ENCODE measurements around the gene TCF12.

The TCF12 gene

GRCh38 chr15:56992725-56993124 is 74.3 kb downstream of the TCF12 start:
- no peaks in the 10 kb centered on the region for H3K9me2 ChIP-seq (ENCODE audit: low read depth, low read length)
- H3K4me1 ChIP-seq (ENCODE audit: insufficient read depth, low read length, severe bottlenecking), result peaks cover 19% of the 10 kb centered on the region
- H3K9me3 ChIP-seq (ENCODE audit: low read length), result 0 out of 2 replicates have a peak, but pooled peaks cover 6% of the 10 kb centered on the region
- no peak overlapping the region for H2AFZ ChIP-seq (ENCODE audit: low read length)
- H3K4me3 ChIP-seq (ENCODE audit: low read depth, low read length, poor library complexity, severe bottlenecking), result no peak overlapping the region
- H3F3A ChIP-seq (ENCODE audit: insufficient read depth, low read length), result no peaks in the 10 kb centered on the region
- no peaks in the 10 kb centered on the region for H4K20me1 ChIP-seq (ENCODE audit: insufficient read depth, low read length)
- peaks cover 39% of the 10 kb centered on the region for H3K36me3 ChIP-seq (ENCODE audit: insufficient read depth, low read length)
- no peak overlapping the region for H3K27ac ChIP-seq (ENCODE audit: low read depth, low read length, poor library complexity, severe bottlenecking)
- H3K79me2 ChIP-seq (ENCODE audit: insufficient read depth, low read length), result peaks cover 69% of the 10 kb centered on the region
- H3K9ac ChIP-seq (ENCODE audit: low read length), result no peak overlapping the region
- no peak for TF ChIP-seq EZH2 (IDR thresholded peaks at IDR 0.05; ENCODE audit: borderline replicate concordance, low read length)
- TF ChIP-seq, protein P1, sequence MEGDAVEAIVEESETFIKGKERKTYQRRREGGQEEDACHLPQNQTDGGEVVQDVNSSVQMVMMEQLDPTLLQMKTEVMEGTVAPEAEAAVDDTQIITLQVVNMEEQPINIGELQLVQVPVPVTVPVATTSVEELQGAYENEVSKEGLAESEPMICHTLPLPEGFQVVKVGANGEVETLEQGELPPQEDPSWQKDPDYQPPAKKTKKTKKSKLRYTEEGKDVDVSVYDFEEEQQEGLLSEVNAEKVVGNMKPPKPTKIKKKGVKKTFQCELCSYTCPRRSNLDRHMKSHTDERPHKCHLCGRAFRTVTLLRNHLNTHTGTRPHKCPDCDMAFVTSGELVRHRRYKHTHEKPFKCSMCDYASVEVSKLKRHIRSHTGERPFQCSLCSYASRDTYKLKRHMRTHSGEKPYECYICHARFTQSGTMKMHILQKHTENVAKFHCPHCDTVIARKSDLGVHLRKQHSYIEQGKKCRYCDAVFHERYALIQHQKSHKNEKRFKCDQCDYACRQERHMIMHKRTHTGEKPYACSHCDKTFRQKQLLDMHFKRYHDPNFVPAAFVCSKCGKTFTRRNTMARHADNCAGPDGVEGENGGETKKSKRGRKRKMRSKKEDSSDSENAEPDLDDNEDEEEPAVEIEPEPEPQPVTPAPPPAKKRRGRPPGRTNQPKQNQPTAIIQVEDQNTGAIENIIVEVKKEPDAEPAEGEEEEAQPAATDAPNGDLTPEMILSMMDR (IDR thresholded peaks at IDR 0.05; ENCODE audit: low read length), result no peak
- no peaks in the 10 kb centered on the region for H3K27me3 ChIP-seq (ENCODE audit: insufficient read depth, low read length)
- no peak overlapping the region for H3K4me2 ChIP-seq (ENCODE audit: low read length)

DNA sequence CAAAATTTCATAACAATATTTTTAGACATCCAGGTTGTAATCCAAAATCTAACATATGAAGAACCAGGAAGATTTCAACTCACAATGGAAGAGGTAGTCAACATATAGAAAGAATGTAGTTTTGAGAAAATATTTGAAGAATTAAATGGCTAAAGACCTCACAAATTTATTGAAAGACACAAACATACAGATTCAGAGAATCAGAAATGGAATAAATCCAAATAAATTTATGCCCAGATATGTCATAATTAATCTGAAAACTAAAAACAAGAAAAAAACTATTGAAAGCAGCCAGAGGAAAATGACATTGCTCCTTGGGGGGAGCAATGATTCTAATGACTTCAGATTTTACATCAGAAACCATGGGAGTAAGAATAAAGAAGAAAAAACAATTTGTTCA is 75.8 kb downstream of the TCF12 start:
- Histone ChIP-seq H3K4me1 (ENCODE audit: insufficient read depth, low read length, severe bottlenecking) (peaks cover 5% of the 10 kb centered on the region), H3K36me3 (ENCODE audit: insufficient read depth, low read length) (peaks cover 39% of the 10 kb centered on the region), H3K9me3 (ENCODE audit: low read length) (0 out of 2 replicates have a peak, but pooled peaks cover 6% of the 10 kb centered on the region), H3K27ac (ENCODE audit: low read depth, low read length, poor library complexity, severe bottlenecking) (no peak overlapping the region), H3F3A (ENCODE audit: insufficient read depth, low read length) (no peaks in the 10 kb centered on the region), H3K4me2 (ENCODE audit: low read length) (no peak overlapping the region), H3K9ac (ENCODE audit: low read length) (no peak overlapping the region), H3K9me2 (ENCODE audit: low read depth, low read length) (no peaks in the 10 kb centered on the region), H2AFZ (ENCODE audit: low read length) (no peak overlapping the region), H3K4me3 (ENCODE audit: low read depth, low read length, poor library complexity, severe bottlenecking) (no peak overlapping the region), H3K27me3 (ENCODE audit: insufficient read depth, low read length) (no peaks in the 10 kb centered on the region), H4K20me1 (ENCODE audit: insufficient read depth, low read length) (no peaks in the 10 kb centered on the region), H3K79me2 (ENCODE audit: insufficient read depth, low read length) (peaks cover 58% of the 10 kb centered on the region)
- no peak for TF ChIP-seq EZH2 (IDR thresholded peaks at IDR 0.05; ENCODE audit: borderline replicate concordance, low read length)
- TF ChIP-seq, protein P1 (IDR thresholded peaks at IDR 0.05; ENCODE audit: low read length), result no peak

GRCh38 chr15:56996093-56996492 is 77.6 kb downstream of the TCF12 start:
- no peaks in the 10 kb centered on the region for H4K20me1 ChIP-seq (ENCODE audit: insufficient read depth, low read length)
- H3K27ac ChIP-seq (ENCODE audit: low read depth, low read length, poor library complexity, severe bottlenecking), result no peak overlapping the region
- TF ChIP-seq, protein P1 (IDR thresholded peaks at IDR 0.05; ENCODE audit: low read length), result no peak
- no peak for TF ChIP-seq EZH2 (IDR thresholded peaks at IDR 0.05; ENCODE audit: borderline replicate concordance, low read length)
- peaks cover 57% of the 10 kb centered on the region for H3K79me2 ChIP-seq (ENCODE audit: insufficient read depth, low read length)
- H3K36me3 ChIP-seq (ENCODE audit: insufficient read depth, low read length), result peaks cover 41% of the 10 kb centered on the region
- H3K4me2 ChIP-seq (ENCODE audit: low read length), result no peak overlapping the region
- H3K9me2 ChIP-seq (ENCODE audit: low read depth, low read length), result no peaks in the 10 kb centered on the region
- H3K9me3 ChIP-seq (ENCODE audit: low read length), result 0 out of 2 replicates have a peak, but pooled peaks cover 6% of the 10 kb centered on the region
- no peaks in the 10 kb centered on the region for H3K4me1 ChIP-seq (ENCODE audit: insufficient read depth, low read length, severe bottlenecking)
- no peak overlapping the region for H3K9ac ChIP-seq (ENCODE audit: low read length)
- no peak overlapping the region for H2AFZ ChIP-seq (ENCODE audit: low read length)
- no peaks in the 10 kb centered on the region for H3K27me3 ChIP-seq (ENCODE audit: insufficient read depth, low read length)
- H3F3A ChIP-seq (ENCODE audit: insufficient read depth, low read length), result no peaks in the 10 kb centered on the region
- no peak overlapping the region for H3K4me3 ChIP-seq (ENCODE audit: low read depth, low read length, poor library complexity, severe bottlenecking)
